WTC11 (cell line): ENCODE results near the gene NSD1. TPM values are rescaled to one million over a fixed set of nuclear protein-coding genes. Genes with fewer than 3 reads are reported as not detected.

Experiments
- CTCF ChIP-seq: fragments of 200-600 bp; IDR thresholded peaks from 2 replicates; pipeline ENCODE4 v1.8.0; 2022; ENCODE audit warnings: antibody characterized with exemption
- E2F4 ChIP-seq: sonication (generic); formaldehyde crosslinking; IDR thresholded peaks from 2 replicates; pipeline ENCODE4 v1.8.1; 2022; ENCODE audit warnings: low read depth, mild to moderate bottlenecking, moderate library complexity, missing genetic modification reagents, borderline replicate concordance
- ESRRA ChIP-seq: sonication (generic); formaldehyde crosslinking; IDR thresholded peaks from 2 replicates; pipeline ENCODE4 v1.8.1; 2022; ENCODE audit warnings: mild to moderate bottlenecking, missing genetic modification reagents, borderline replicate concordance
- GRHL2 ChIP-seq: fragments of 250-450 bp; sonication (Bioruptor Pico); IDR thresholded peaks from 2 replicates; pipeline ENCODE4 v1.8.0; 2022; ENCODE audit warnings: mild to moderate bottlenecking, moderate library complexity; ENCODE audit not compliant: insufficient replicate concordance, severe bottlenecking
- HMGA2 ChIP-seq: fragments of 250-450 bp; sonication (Bioruptor Pico); IDR thresholded peaks from 2 replicates; pipeline ENCODE4 v1.4.0; 2021; ENCODE audit warnings: mild to moderate bottlenecking, moderate library complexity
- HMGXB4 ChIP-seq: sonication (generic); formaldehyde crosslinking; IDR thresholded peaks from 2 replicates; pipeline ENCODE4 v1.8.1; 2023; ENCODE audit warnings: mild to moderate bottlenecking, moderate library complexity, missing genetic modification reagents
- IRF2 ChIP-seq: sonication (generic); formaldehyde crosslinking; IDR thresholded peaks from 2 replicates; pipeline ENCODE4 v1.8.0; 2022; ENCODE audit warnings: low read depth, missing genetic modification reagents, borderline replicate concordance
- JAZF1 ChIP-seq: fragments of 250-450 bp; sonication (Bioruptor Pico); IDR thresholded peaks from 2 replicates; pipeline ENCODE4 v1.9.0; 2021; ENCODE audit warnings: moderate library complexity, mild to moderate bottlenecking, inconsistent platforms
- MLX ChIP-seq: sonication (generic); formaldehyde crosslinking; IDR thresholded peaks from 2 replicates; pipeline ENCODE4 v1.8.1; 2023; ENCODE audit warnings: mild to moderate bottlenecking, missing genetic modification reagents, moderate library complexity
- NFATC4 ChIP-seq: fragments of 250-450 bp; sonication (Bioruptor Pico); IDR thresholded peaks from 2 replicates; pipeline ENCODE4 v1.9.0; 2021; ENCODE audit warnings: mild to moderate bottlenecking
- SOX15 ChIP-seq: fragments of 250-450 bp; sonication (Bioruptor Pico); IDR thresholded peaks from 2 replicates; pipeline ENCODE4 v1.9.0; 2021; ENCODE audit warnings: mild to moderate bottlenecking
- ZBTB43 ChIP-seq: sonication (generic); formaldehyde crosslinking; IDR thresholded peaks from 2 replicates; pipeline ENCODE4 v1.8.1; 2023; ENCODE audit warnings: mild to moderate bottlenecking, missing genetic modification reagents
- ZNF138 ChIP-seq: sonication (generic); formaldehyde crosslinking; conservative IDR thresholded peaks from 2 replicates; pipeline ENCODE4 v1.8.1; 2022; ENCODE audit warnings: mild to moderate bottlenecking, moderate library complexity, missing genetic modification reagents
- ZNF263 ChIP-seq: sonication (generic); formaldehyde crosslinking; IDR thresholded peaks from 2 replicates; pipeline ENCODE4 v1.8.1; 2022; ENCODE audit warnings: low read depth, mild to moderate bottlenecking, moderate library complexity, missing genetic modification reagents
- ZNF317 ChIP-seq: sonication (generic); formaldehyde crosslinking; IDR thresholded peaks from 2 replicates; pipeline ENCODE4 v1.8.1; 2023; ENCODE audit warnings: low read depth, mild to moderate bottlenecking, moderate library complexity, missing genetic modification reagents, borderline replicate concordance
- total RNA-seq: library from RNA; stranded (reverse); gene quantifications from 3 replicates; pipeline ENCODE4 v1.2.3, GENCODE V29; 2021
- TF ChIP-seq, protein P1 (sequence below): fragments of 250-450 bp; sonication (Bioruptor Pico); IDR thresholded peaks from 2 replicates; pipeline ENCODE4 v1.9.0; 2021; ENCODE audit warnings: mild to moderate bottlenecking, borderline replicate concordance
- TF ChIP-seq, protein P2 (sequence below): sonication (generic); formaldehyde crosslinking; IDR thresholded peaks from 2 replicates; pipeline ENCODE4 v1.8.0; 2022; ENCODE audit warnings: mild to moderate bottlenecking, missing genetic modification reagents
- TF ChIP-seq, protein P3 (sequence below): sonication (generic); formaldehyde crosslinking; IDR thresholded peaks from 2 replicates; pipeline ENCODE4 v1.8.0; 2022; ENCODE audit warnings: mild to moderate bottlenecking, missing genetic modification reagents
- TF ChIP-seq, protein P4 (sequence below): sonication (generic); formaldehyde crosslinking; IDR thresholded peaks from 2 replicates; pipeline ENCODE4 v1.8.0; 2022; ENCODE audit warnings: mild to moderate bottlenecking, missing genetic modification reagents

NSD1 gene
- total RNA-seq, 1 experiment from 2014 or later = 148 TPM

- TF ChIP-seq, protein P1, sequence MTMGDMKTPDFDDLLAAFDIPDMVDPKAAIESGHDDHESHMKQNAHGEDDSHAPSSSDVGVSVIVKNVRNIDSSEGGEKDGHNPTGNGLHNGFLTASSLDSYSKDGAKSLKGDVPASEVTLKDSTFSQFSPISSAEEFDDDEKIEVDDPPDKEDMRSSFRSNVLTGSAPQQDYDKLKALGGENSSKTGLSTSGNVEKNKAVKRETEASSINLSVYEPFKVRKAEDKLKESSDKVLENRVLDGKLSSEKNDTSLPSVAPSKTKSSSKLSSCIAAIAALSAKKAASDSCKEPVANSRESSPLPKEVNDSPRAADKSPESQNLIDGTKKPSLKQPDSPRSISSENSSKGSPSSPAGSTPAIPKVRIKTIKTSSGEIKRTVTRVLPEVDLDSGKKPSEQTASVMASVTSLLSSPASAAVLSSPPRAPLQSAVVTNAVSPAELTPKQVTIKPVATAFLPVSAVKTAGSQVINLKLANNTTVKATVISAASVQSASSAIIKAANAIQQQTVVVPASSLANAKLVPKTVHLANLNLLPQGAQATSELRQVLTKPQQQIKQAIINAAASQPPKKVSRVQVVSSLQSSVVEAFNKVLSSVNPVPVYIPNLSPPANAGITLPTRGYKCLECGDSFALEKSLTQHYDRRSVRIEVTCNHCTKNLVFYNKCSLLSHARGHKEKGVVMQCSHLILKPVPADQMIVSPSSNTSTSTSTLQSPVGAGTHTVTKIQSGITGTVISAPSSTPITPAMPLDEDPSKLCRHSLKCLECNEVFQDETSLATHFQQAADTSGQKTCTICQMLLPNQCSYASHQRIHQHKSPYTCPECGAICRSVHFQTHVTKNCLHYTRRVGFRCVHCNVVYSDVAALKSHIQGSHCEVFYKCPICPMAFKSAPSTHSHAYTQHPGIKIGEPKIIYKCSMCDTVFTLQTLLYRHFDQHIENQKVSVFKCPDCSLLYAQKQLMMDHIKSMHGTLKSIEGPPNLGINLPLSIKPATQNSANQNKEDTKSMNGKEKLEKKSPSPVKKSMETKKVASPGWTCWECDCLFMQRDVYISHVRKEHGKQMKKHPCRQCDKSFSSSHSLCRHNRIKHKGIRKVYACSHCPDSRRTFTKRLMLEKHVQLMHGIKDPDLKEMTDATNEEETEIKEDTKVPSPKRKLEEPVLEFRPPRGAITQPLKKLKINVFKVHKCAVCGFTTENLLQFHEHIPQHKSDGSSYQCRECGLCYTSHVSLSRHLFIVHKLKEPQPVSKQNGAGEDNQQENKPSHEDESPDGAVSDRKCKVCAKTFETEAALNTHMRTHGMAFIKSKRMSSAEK (CRISPR knock-in tag) = peak; percentile 94
- TF ChIP-seq, protein P2, sequence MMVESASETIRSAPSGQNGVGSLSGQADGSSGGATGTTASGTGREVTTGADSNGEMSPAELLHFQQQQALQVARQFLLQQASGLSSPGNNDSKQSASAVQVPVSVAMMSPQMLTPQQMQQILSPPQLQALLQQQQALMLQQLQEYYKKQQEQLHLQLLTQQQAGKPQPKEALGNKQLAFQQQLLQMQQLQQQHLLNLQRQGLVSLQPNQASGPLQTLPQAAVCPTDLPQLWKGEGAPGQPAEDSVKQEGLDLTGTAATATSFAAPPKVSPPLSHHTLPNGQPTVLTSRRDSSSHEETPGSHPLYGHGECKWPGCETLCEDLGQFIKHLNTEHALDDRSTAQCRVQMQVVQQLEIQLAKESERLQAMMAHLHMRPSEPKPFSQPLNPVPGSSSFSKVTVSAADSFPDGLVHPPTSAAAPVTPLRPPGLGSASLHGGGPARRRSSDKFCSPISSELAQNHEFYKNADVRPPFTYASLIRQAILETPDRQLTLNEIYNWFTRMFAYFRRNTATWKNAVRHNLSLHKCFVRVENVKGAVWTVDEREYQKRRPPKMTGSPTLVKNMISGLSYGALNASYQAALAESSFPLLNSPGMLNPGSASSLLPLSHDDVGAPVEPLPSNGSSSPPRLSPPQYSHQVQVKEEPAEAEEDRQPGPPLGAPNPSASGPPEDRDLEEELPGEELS (CRISPR knock-in tag) = peak; percentile 99
- TF ChIP-seq CTCF (no peak), GRHL2 (no peak), NFATC4 (CRISPR knock-in tag) (no peak), E2F4 (CRISPR knock-in tag) (no peak), ZNF317 (peak; percentile 66; the same call in 1 of the 2 replicates), HMGA2 (CRISPR knock-in tag) (no peak), IRF2 (CRISPR knock-in tag) (peak; percentile 84), ESRRA (peak; percentile 88; the same call in 1 of the 2 replicates), SOX15 (no peak), ZNF263 (CRISPR knock-in tag) (peak; percentile 76), MLX (CRISPR knock-in tag) (0 out of 2 replicates have a peak, but pooled peaks have one; percentile 84), HMGXB4 (CRISPR knock-in tag) (peak; percentile 87; the same call in 1 of the 2 replicates), JAZF1 (CRISPR knock-in tag) (no peak), ZBTB43 (CRISPR knock-in tag) (peak; percentile 97), ZNF138 (CRISPR knock-in tag) (peak; percentile 93; the same call in 1 of the 2 replicates)
- TF ChIP-seq, protein P3, sequence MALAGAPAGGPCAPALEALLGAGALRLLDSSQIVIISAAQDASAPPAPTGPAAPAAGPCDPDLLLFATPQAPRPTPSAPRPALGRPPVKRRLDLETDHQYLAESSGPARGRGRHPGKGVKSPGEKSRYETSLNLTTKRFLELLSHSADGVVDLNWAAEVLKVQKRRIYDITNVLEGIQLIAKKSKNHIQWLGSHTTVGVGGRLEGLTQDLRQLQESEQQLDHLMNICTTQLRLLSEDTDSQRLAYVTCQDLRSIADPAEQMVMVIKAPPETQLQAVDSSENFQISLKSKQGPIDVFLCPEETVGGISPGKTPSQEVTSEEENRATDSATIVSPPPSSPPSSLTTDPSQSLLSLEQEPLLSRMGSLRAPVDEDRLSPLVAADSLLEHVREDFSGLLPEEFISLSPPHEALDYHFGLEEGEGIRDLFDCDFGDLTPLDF (CRISPR knock-in tag) = peak; percentile 95
- TF ChIP-seq, protein P4, sequence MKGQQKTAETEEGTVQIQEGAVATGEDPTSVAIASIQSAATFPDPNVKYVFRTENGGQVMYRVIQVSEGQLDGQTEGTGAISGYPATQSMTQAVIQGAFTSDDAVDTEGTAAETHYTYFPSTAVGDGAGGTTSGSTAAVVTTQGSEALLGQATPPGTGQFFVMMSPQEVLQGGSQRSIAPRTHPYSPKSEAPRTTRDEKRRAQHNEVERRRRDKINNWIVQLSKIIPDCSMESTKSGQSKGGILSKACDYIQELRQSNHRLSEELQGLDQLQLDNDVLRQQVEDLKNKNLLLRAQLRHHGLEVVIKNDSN (CRISPR knock-in tag) = peak; percentile 99
Measured at GRCh38 chr5:177116631-177117373, 16.8 kb upstream of the NSD1 start (continued).
